PC-3 (cell line): ENCODE measurements around the gene FUBP1. TPM values are rescaled to one million over a fixed set of nuclear protein-coding genes. Genes with fewer than 3 reads are reported as not detected.

Experiments used
- ATAC-seq: fragments of 200-7000 bp; cut with Tn5 transposase; 2 replicates; pipeline ENCODE4 v1.9.1; 2020; ENCODE audit warnings: mild to moderate bottlenecking, moderate library complexity
- BruUV-seq: library from RNA; stranded (reverse); fragments of 400-500 nt; replicated peaks from 2 replicates; lab custom pipeline; 2021; lab: Mats Ljungman, UMichigan
- CTCF ChIA-PET: fragments of 300-600 bp; sonication (Branson Sonifier 250); formaldehyde crosslinking; loops from one replicate; lab custom pipeline; 2022; ENCODE audit warnings: antibody characterized with exemption; lab: Charles Lee
- POLR2A ChIA-PET: fragments of 300-600 bp; sonication (Branson Sonifier 250); formaldehyde crosslinking; loops from one replicate; lab custom pipeline; 2022; ENCODE audit warnings: antibody characterized with exemption; ENCODE audit not compliant: unreplicated experiment; lab: Charles Lee
- DNase-seq: peaks from one replicate; pipeline ENCODE4 v3.0.0-alpha.2; 2015
- H2AFZ ChIP-seq: fragments of 300-600 bp; sonication (generic); 2 replicates; pipeline ENCODE4 v1.6.0; 2016; ENCODE audit warnings: antibody characterized with exemption, low read length
- H3F3A ChIP-seq: fragments of 300-600 bp; sonication (generic); one replicate; pipeline ENCODE4 v1.6.0; 2017; ENCODE audit warnings: antibody characterized with exemption, low read length, control low read depth, mild to moderate bottlenecking; ENCODE audit not compliant: unreplicated experiment
- H3K27ac ChIP-seq: fragments of 300-600 bp; sonication (generic); 2 replicates; pipeline ENCODE4 v1.5.1; 2016; ENCODE audit warnings: mild to moderate bottlenecking, low read length
- H3K27me3 ChIP-seq: fragments of 300-600 bp; sonication (generic); 2 replicates; pipeline ENCODE4 v1.6.1; 2016; ENCODE audit warnings: low read length, mixed read lengths
- H3K36me3 ChIP-seq: fragments of 300-600 bp; sonication (generic); 2 replicates; pipeline ENCODE4 v1.6.1; 2016; ENCODE audit warnings: low read depth, mixed run types, low read length, mixed read lengths
- H3K4me1 ChIP-seq: fragments of 300-600 bp; sonication (generic); 2 replicates; pipeline ENCODE4 v1.5.1; 2016; ENCODE audit warnings: low read length; ENCODE audit not compliant: insufficient read depth
- H3K4me2 ChIP-seq: fragments of 300-600 bp; sonication (generic); 2 replicates; pipeline ENCODE4 v1.6.0; 2016; ENCODE audit warnings: low read length
- H3K4me3 ChIP-seq: fragments of 300-600 bp; sonication (generic); 2 replicates; pipeline ENCODE4 v1.5.1; 2016; ENCODE audit warnings: mild to moderate bottlenecking, low read length, mixed read lengths
- H3K79me2 ChIP-seq: fragments of 300-600 bp; sonication (generic); 2 replicates; pipeline ENCODE4 v1.6.1; 2017; ENCODE audit warnings: low read length, mixed read lengths
- H3K9ac ChIP-seq: fragments of 300-600 bp; sonication (generic); 2 replicates; pipeline ENCODE4 v1.6.0; 2016; ENCODE audit warnings: mild to moderate bottlenecking, low read length
- H3K9me2 ChIP-seq: fragments of 300-600 bp; sonication (generic); replicated peaks from 2 replicates; pipeline ENCODE4 v1.6.1; 2016; ENCODE audit warnings: mixed run types, low read length, mixed read lengths
- H3K9me3 ChIP-seq: fragments of 300-600 bp; sonication (generic); 2 replicates; pipeline ENCODE4 v1.6.1; 2016; ENCODE audit warnings: low read length, mixed read lengths
- H4K20me1 ChIP-seq: fragments of 300-600 bp; sonication (generic); 2 replicates; pipeline ENCODE4 v1.6.1; 2016; ENCODE audit warnings: low read length, mixed read lengths
- CTCF ChIP-seq: fragments of 300-600 bp; sonication (generic); conservative IDR thresholded peaks from 2 replicates; pipeline ENCODE4 v1.5.1; 2017; ENCODE audit warnings: antibody characterized with exemption, low read depth, mild to moderate bottlenecking, low read length
- EZH2 ChIP-seq: fragments of 300-600 bp; sonication (generic); IDR thresholded peaks from one replicate; pipeline ENCODE4 v1.6.1; 2017; ENCODE audit warnings: antibody characterized with exemption, mild to moderate bottlenecking, low read length; ENCODE audit not compliant: unreplicated experiment
- EZH2phosphoT487 ChIP-seq: fragments of 300-600 bp; sonication (generic); IDR thresholded peaks from 2 replicates; pipeline ENCODE4 v1.6.1; 2018; ENCODE audit warnings: mild to moderate bottlenecking, antibody characterized with exemption, low read length, borderline replicate concordance
- intact Hi-C: fragments of 100-400 bp; cut with micrococcal nuclease; formaldehyde crosslinking; loops from 2 replicates; pipeline ENCODE4 v1.9.0; 2023
- total RNA-seq: library from RNA; depleted of rRNA; stranded (reverse); fragments of >200 nt; gene quantifications from 2 replicates; pipeline ENCODE4 v1.2.3, GENCODE V29; 2014

The FUBP1 gene
- total RNA-seq, 1 experiment from 2014 or later: 81.5 TPM

GRCh38 chr1:77977989-77978292, 931 bp downstream of the FUBP1 start:
- CTCF ChIA-PET: interaction anchor here (0.6 to 1.4 kb wide), 2 partner anchors 17 to 136 kb away, joined by 6 to 8 read pairs; no protein-coding TSS in a partner anchor
- POLR2A ChIA-PET: interaction anchor here (0.7 to 1.9 kb wide), 3 partner anchors 27 to 644 kb away, joined by 3 to 24 read pairs (median 6); partner anchors contain the start of gene DNAJB4

GRCh38 chr1:77976433-77977076, 2.3 kb downstream of the FUBP1 start:
- peaks cover 28% of the 10 kb centered on the region for H3K4me1 ChIP-seq
- peak overlapping the region; percentile 88 for H3K4me2 ChIP-seq
- no peak overlapping the region for H2AFZ ChIP-seq
- no TSS peak for BruUV-seq
- peak; percentile 13 for DNase-seq
- H3F3A ChIP-seq: no peaks in the 10 kb centered on the region
- H3K36me3 ChIP-seq: peaks cover 25% of the 10 kb centered on the region
- peaks cover 69% of the 10 kb centered on the region for H4K20me1 ChIP-seq
- CTCF ChIA-PET: interaction anchor here (0.7 kb wide), 1 partner anchor 138 kb away, joined by 5 read pairs; no protein-coding TSS in a partner anchor
- ATAC-seq: no peak
- H3K4me3 ChIP-seq: peak overlapping the region; percentile 94
- intact Hi-C loops: loop anchor here (2.0 to 5.0 kb wide), 3 partner anchors 20 to 194 kb away; no protein-coding TSS in a partner anchor
- no peaks in the 10 kb centered on the region for H3K27me3 ChIP-seq
- no peaks in the 10 kb centered on the region for H3K9me2 ChIP-seq
- H3K9ac ChIP-seq: peak overlapping the region; percentile 99
- H3K9me3 ChIP-seq: no peaks in the 10 kb centered on the region
- TF ChIP-seq CTCF (no peak), EZH2phosphoT487 (no peak), EZH2 (no peak)
- H3K79me2 ChIP-seq: peaks cover 98% of the 10 kb centered on the region
- POLR2A ChIA-PET: interaction anchor here (0.5 kb wide), 1 partner anchor 28 kb away, joined by 3 read pairs; no protein-coding TSS in a partner anchor
- H3K27ac ChIP-seq: no peak overlapping the region

More at GRCh38 chr1:77977989-77978292, 931 bp downstream of the FUBP1 start:
- no TSS peak for BruUV-seq
- no peak for ATAC-seq
- Histone ChIP-seq H4K20me1 (peaks cover 55% of the 10 kb centered on the region), H3K9me3 (no peaks in the 10 kb centered on the region), H3K4me3 (peak overlapping the region; percentile 94), H3F3A (no peaks in the 10 kb centered on the region), H3K9me2 (no peaks in the 10 kb centered on the region), H2AFZ (no peak overlapping the region), H3K4me2 (peak overlapping the region; percentile 88), H3K79me2 (peaks cover 97% of the 10 kb centered on the region), H3K4me1 (peaks cover 28% of the 10 kb centered on the region), H3K36me3 (peaks cover 20% of the 10 kb centered on the region), H3K27me3 (no peaks in the 10 kb centered on the region), H3K27ac (peak overlapping the region; percentile 93), H3K9ac (peak overlapping the region; percentile 99)
- intact Hi-C loops: loop anchor here (2.0 to 5.0 kb wide), 4 partner anchors 21 to 196 kb away; partner anchors contain the start of gene DNAJB4
- TF ChIP-seq CTCF (no peak), EZH2 (no peak), EZH2phosphoT487 (no peak)
- DNase-seq: no peak
